Cardiac muscle cell (in vitro differentiated cells and primary cell): ENCODE data around the gene PPP1R14D. TPM values are rescaled to one million over a fixed set of nuclear protein-coding genes. Genes with fewer than 3 reads are reported as not detected.

ENCODE experiments used
- DNase-seq, 2 donors: peaks; one replicate each; pipeline versions ENCODE4 v3.0.0 to v3.0.0-alpha.2; 2010 to 2017; ENCODE audit warnings: low read depth in 1 of 2, low spot score in 1 of 2
- H3K27ac ChIP-seq: fragments of 200-600 bp; sonication (generic); 2 replicates; pipeline ENCODE4 v1.5.1; 2016
- H3K27me3 ChIP-seq: fragments of 200-600 bp; sonication (generic); 2 replicates; pipeline ENCODE4 v1.6.0; 2016; ENCODE audit warnings: control low read depth
- H3K36me3 ChIP-seq: fragments of 200-600 bp; sonication (generic); 2 replicates; pipeline ENCODE4 v1.5.1; 2016; ENCODE audit warnings: control low read depth
- H3K4me1 ChIP-seq: fragments of 200-600 bp; sonication (generic); 2 replicates; pipeline ENCODE4 v1.8.1; 2017; ENCODE audit warnings: low read depth, mild to moderate bottlenecking, mixed run types
- H3K4me3 ChIP-seq: fragments of 200-600 bp; sonication (generic); 2 replicates; pipeline ENCODE4 v1.5.1; 2016; ENCODE audit warnings: mild to moderate bottlenecking
- H3K9me3 ChIP-seq: fragments of 200-600 bp; sonication (generic); 2 replicates; pipeline ENCODE4 v1.5.1; 2017; ENCODE audit warnings: low read depth, mild to moderate bottlenecking, control low read depth
- CTCF ChIP-seq: IDR thresholded peaks from 2 replicates; pipeline ENCODE4 v1.5.1; 2012; ENCODE audit warnings: low read depth, mild to moderate bottlenecking, low read length
- polyA plus RNA-seq: library from polyadenylated mRNA; unstranded; fragments of >200 nt; fragmentation: Nextera tagmentation; extraction: Ambion mirVana; gene quantifications from 2 replicates; pipeline ENCODE4 v1.2.1, GENCODE V29; 2016
- total RNA-seq: library from RNA; depleted of rRNA; stranded (reverse); fragments of >200 nt; gene quantifications from 2 replicates; pipeline ENCODE4 v1.2.3, GENCODE V29; 2016

Gene PPP1R14D, protein sequence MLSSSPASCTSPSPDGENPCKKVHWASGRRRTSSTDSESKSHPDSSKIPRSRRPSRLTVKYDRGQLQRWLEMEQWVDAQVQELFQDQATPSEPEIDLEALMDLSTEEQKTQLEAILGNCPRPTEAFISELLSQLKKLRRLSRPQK
- total RNA-seq: not detected in 2 replicates
- polyA plus RNA-seq: not detected in 2 replicates

- no peak within 1 kb of the TSS for H3K4me3 ChIP-seq
- no peaks in the 10 kb centered on the region for H3K27me3 ChIP-seq
- H3K4me1 ChIP-seq: peaks cover 19% of the 10 kb centered on the region
- no peaks in the 10 kb centered on the region for H3K36me3 ChIP-seq
- no peak for DNase-seq
- H3K9me3 ChIP-seq: no peaks in the 10 kb centered on the region
- no peak for TF ChIP-seq CTCF
- H3K27ac ChIP-seq: no peak within 1 kb of the TSS
Observed at GRCh38 chr15:40828447-40829036, at the start of gene PPP1R14D. PPP1R14D (minus strand) TSS chr15:40828708; CDS start chr15:40828641, 67 bp downstream.

DNA sequence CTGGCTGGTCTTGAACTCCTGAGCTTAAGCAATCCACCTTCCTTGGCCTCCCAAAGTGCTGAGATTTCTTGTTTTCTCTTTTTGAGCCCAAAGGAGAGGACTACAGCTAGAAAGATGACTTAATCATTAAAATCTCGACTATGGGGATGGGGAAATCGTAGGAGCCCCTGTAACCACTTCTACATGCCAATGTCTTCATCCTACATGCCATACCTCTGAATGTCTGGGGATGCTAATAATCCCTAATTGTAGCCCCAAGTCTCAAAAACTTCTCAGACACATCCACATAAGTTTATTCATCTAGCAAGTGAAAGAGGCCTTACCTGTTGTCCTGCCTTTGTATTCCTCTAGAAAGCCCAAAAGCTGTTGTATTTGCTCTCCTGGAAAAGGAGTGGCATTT, 49.2 kb upstream of the PPP1R14D start:
- H3K4me3 ChIP-seq: no peak overlapping the region
- H3K27me3 ChIP-seq: peaks cover 8% of the 10 kb centered on the region
- no peak overlapping the region for H3K27ac ChIP-seq
- H3K36me3 ChIP-seq: no peaks in the 10 kb centered on the region
- no peak for TF ChIP-seq CTCF
- H3K9me3 ChIP-seq: no peaks in the 10 kb centered on the region
- no peaks in the 10 kb centered on the region for H3K4me1 ChIP-seq
- DNase-seq: no peak

DNA sequence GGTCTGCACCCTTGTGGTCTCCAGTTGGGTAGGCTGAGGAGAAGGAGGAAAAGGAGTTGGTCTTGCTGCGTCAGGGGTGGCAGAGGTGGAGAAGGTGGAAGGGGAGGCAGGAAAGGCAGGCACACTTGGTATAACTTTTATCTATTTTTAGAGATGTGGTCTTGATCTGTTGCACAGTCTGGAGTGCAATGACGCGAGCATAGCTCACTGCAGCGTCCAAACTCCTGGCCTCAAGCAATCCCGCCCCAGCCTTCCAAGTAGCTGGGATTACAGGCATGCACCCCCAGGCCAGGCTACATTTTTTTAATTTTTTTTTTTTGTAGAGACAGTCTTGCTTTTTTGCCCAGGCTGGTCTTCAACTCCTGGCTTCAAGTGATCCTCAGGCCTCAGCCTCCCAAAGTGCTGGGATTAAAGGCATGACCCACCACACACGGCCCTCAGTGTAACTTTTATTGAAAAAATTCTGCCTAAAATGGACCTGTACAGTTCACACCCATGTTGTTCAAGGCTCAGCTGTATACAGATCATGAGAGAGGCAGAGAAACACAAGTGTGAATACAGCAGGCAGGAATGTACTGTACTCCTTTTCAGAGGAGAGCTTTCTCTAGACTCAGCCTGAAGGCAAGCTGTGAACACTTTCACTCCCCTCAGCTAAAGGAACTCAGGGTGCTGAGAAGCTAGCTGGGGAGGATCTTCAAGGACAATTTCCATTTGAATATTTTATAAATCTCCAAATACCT, 47.7 kb upstream of the PPP1R14D start:
- no peaks in the 10 kb centered on the region for H3K4me1 ChIP-seq
- no peaks in the 10 kb centered on the region for H3K9me3 ChIP-seq
- H3K4me3 ChIP-seq: no peak overlapping the region
- no peak overlapping the region for H3K27ac ChIP-seq
- no peak for DNase-seq
- H3K27me3 ChIP-seq: peaks cover 9% of the 10 kb centered on the region
- H3K36me3 ChIP-seq: no peaks in the 10 kb centered on the region
- no peak for TF ChIP-seq CTCF

GRCh38 chr15:40873694-40874561, 45.4 kb upstream of the PPP1R14D start, which contains the start of gene RHOV:
RHOV (minus strand) TSS chr15:40874234; CDS start chr15:40874139, 95 bp downstream.
- Histone ChIP-seq H3K9me3 (no peaks in the 10 kb centered on the region), H3K4me1 (no peaks in the 10 kb centered on the region), H3K4me3 (peak within 1 kb of the TSS; percentile 48), H3K27ac (no peak within 1 kb of the TSS), H3K36me3 (no peaks in the 10 kb centered on the region), H3K27me3 (peaks cover 9% of the 10 kb centered on the region)
- DNase-seq: peak; percentile 46 to 85
- peak; percentile 36 for TF ChIP-seq CTCF
